ENCODE data around the gene EREG.

Gene EREG

DNA sequence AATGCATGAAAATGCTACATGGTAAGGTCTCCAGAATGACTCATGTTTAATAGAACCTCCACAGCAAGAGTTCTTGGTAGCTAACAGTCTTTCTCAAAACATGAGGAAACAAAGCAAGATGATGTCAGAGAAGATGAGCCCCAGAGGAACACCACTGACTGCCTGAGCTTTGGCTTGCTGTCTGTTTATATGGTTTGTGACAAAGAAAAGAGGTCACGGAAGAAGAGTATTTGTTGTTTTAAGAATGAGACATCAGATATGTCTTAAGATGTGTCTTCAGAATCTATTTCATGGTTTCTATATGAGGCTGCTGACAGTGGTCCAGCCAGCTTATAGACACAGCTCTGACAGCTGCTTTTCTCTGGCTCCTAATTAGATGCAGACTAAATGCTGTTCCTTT is 61.2 kb downstream of the EREG start:
- no peak for DNase-seq (ENCODE audit: low read depth in 2 of 2)

DNA sequence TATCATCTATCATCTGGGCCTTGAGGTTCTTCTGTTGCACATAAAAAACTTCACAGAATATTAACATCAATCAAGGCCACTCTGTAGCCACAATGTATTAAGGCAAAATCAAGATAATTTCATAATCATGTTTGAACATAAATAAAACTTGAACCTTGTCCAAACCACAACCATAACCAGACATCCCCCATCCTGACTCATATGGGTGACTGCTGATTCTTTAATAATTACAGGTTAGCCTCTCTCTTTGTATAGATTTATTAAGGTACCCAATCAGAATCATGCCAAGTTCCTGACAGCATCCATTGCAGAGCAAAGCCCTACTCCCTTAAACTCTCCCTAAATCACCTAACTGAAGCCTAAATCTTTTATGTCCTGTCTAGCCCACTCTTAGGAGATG is 63.3 kb downstream of the EREG start:
- DNase-seq (ENCODE audit: low read depth in 2 of 2), result no peak

- DNase-seq (ENCODE audit: low read depth in 2 of 2), result no peak
These were observed 66.3 kb downstream of the EREG start for GRCh38 chr4:74431113-74431826.

DNA sequence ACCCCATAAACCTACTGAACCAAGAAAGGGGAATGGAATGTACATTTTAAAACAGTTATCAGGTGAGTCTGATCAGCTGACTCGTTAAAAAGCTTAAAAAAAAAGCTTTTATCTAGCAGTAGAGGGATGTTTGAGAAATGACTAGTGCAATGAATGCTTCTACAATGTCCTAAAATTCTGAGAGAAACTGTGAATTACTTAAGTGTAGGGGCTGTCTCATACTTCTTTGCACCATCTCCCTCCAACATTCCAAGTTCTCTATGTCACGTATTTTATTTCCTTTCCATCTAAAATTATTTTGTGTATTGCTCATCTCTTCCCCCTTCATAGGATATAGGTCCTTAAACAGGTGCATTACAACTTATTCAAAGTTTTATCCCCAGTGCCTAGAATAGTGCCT is 68.1 kb downstream of the EREG start:
- DNase-seq (ENCODE audit: low read depth in 2 of 2), result no peak

GRCh38 chr4:74433541-74434172 is 68.7 kb downstream of the EREG start:
- no peak for DNase-seq (ENCODE audit: low read depth in 2 of 2)

DNA sequence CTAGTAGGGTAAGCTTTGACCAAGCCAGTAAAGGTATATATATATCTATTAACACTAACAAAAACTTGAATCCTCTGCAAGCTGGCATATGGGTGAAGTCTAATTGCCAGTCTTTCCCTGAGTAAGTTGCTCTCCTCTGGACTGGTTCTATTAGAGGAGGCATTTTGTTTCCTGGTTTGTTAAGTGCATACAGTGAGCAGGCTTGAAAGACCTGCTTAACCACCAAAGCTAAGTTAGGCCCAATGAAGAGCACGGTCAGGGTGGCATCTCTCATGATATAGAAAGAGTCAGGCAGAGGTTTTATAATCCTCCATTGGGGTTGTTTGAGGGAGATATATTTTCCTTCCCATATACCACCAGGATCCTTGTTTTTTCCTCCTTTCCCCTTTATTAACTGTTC is 70.4 kb downstream of the EREG start:
- DNase-seq (ENCODE audit: low read depth in 2 of 2), result no peak

- DNase-seq (ENCODE audit: low read depth in 2 of 2), result no peak
These were observed 72.9 kb downstream of the EREG start for GRCh38 chr4:74437866-74438265.
